ENCODE results near the gene NIPAL3.

NIPAL3 gene

DNA sequence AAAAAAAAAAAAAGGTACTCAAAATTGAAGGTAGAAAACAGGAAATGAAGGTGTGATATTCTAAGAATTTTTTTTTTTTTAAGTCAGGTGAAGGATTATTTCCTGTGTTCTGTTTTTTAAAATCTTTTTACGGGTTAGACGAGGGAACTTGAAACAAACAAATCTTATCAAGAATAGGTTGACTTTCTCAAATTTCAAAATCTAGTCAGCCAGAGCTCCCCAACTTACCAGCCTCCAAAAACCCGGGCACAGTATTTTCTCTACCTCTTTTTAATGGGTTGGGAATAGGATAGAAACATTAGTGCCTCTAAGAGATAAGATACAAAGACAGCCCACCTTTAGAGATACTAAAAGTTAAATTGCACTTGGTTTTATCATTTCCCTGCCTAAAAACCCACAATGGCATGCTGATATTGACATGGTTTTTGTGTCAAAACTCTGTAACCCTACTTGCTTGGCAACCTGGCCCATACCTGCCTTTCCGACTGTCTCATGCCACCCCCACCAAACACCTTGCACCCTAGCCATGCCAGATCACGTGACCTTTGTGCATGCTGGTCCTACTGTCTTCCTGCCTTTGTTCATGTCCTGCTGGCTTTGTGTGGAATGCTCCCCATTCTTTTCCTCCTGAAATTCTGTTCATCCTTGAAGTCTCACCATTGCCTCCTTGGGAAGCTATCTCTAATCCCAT lies 91.2 kb downstream of the NIPAL3 start:
- TF ChIP-seq NFIC (IDR thresholded peaks at IDR 0.05) (no peak), USF1 (IDR thresholded peaks at IDR 0.05) (peak; percentile 53)

GRCh38 chr1:24507405-24507804 lies 91.8 kb downstream of the NIPAL3 start:
- TF ChIP-seq ZBTB7A (IDR thresholded peaks at IDR 0.05; ENCODE audit: low read depth) (no peak), TEAD4 (IDR thresholded peaks at IDR 0.05) (no peak), MAX (IDR thresholded peaks at IDR 0.05) (no peak), YY1 (IDR thresholded peaks at IDR 0.05; ENCODE audit: low read depth) (no peak)

DNA sequence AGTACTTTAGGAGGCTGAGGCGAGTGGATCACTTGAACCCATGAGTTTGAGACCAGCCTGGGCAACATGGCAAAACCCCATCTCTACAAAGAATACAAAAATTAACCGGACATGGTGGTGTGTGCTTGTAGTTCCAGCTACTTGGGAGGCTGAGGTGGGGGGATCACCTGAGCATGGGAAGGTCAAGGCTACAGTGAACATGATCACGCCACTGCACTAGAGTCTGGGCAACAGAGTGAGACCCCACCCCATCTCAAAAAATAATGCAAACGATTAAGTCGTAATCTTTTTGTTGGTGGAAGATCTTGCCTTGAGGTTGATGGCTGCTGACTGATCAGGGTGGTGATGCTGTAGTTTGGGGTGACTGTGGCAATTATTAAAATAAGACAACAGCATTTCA lies 93.3 kb downstream of the NIPAL3 start:
- TF ChIP-seq CEBPB (IDR thresholded peaks at IDR 0.05) (no peak), TAF1 (IDR thresholded peaks at IDR 0.05; ENCODE audit: low read depth) (no peak), NFIC (IDR thresholded peaks at IDR 0.05) (no peak), RAD21 (IDR thresholded peaks at IDR 0.05; ENCODE audit: low read depth) (no peak), EGR1 (IDR thresholded peaks at IDR 0.05) (no peak), USF1 (IDR thresholded peaks at IDR 0.05) (no peak), MAX (IDR thresholded peaks at IDR 0.05) (no peak), TEAD4 (IDR thresholded peaks at IDR 0.05) (no peak), ZBTB7A (IDR thresholded peaks at IDR 0.05; ENCODE audit: low read depth) (no peak), YY1 (IDR thresholded peaks at IDR 0.05; ENCODE audit: low read depth) (no peak), EP300 (IDR thresholded peaks at IDR 0.05; ENCODE audit: borderline replicate concordance) (no peak), TCF12 (IDR thresholded peaks at IDR 0.05; ENCODE audit: low read depth) (no peak), CREB1 (IDR thresholded peaks at IDR 0.05; ENCODE audit: low read depth) (no peak), FOXM1 (IDR thresholded peaks at IDR 0.05; ENCODE audit: borderline replicate concordance, low read depth) (no peak)
- TF ChIP-seq, protein P1, sequence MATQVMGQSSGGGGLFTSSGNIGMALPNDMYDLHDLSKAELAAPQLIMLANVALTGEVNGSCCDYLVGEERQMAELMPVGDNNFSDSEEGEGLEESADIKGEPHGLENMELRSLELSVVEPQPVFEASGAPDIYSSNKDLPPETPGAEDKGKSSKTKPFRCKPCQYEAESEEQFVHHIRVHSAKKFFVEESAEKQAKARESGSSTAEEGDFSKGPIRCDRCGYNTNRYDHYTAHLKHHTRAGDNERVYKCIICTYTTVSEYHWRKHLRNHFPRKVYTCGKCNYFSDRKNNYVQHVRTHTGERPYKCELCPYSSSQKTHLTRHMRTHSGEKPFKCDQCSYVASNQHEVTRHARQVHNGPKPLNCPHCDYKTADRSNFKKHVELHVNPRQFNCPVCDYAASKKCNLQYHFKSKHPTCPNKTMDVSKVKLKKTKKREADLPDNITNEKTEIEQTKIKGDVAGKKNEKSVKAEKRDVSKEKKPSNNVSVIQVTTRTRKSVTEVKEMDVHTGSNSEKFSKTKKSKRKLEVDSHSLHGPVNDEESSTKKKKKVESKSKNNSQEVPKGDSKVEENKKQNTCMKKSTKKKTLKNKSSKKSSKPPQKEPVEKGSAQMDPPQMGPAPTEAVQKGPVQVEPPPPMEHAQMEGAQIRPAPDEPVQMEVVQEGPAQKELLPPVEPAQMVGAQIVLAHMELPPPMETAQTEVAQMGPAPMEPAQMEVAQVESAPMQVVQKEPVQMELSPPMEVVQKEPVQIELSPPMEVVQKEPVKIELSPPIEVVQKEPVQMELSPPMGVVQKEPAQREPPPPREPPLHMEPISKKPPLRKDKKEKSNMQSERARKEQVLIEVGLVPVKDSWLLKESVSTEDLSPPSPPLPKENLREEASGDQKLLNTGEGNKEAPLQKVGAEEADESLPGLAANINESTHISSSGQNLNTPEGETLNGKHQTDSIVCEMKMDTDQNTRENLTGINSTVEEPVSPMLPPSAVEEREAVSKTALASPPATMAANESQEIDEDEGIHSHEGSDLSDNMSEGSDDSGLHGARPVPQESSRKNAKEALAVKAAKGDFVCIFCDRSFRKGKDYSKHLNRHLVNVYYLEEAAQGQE (IDR thresholded peaks at IDR 0.05; ENCODE audit: low read depth) = no peak

- TF ChIP-seq YY1 (IDR thresholded peaks at IDR 0.05; ENCODE audit: low read depth) = no peak
- no peak for TF ChIP-seq ZBTB7A (IDR thresholded peaks at IDR 0.05; ENCODE audit: low read depth)
- TF ChIP-seq EGR1 (IDR thresholded peaks at IDR 0.05) = no peak
- no peak for TF ChIP-seq FOXM1 (IDR thresholded peaks at IDR 0.05; ENCODE audit: borderline replicate concordance, low read depth)
- no peak for TF ChIP-seq MAX (IDR thresholded peaks at IDR 0.05)
- TF ChIP-seq TEAD4 (IDR thresholded peaks at IDR 0.05) = no peak
- no peak for TF ChIP-seq TAF1 (IDR thresholded peaks at IDR 0.05; ENCODE audit: low read depth)
- no peak for TF ChIP-seq EP300 (IDR thresholded peaks at IDR 0.05; ENCODE audit: borderline replicate concordance)
- no peak for TF ChIP-seq CEBPB (IDR thresholded peaks at IDR 0.05)
- TF ChIP-seq, protein P1 (IDR thresholded peaks at IDR 0.05; ENCODE audit: low read depth) = no peak
- TF ChIP-seq CREB1 (IDR thresholded peaks at IDR 0.05; ENCODE audit: low read depth) = no peak
- no peak for TF ChIP-seq TCF12 (IDR thresholded peaks at IDR 0.05; ENCODE audit: low read depth)
- no peak for TF ChIP-seq NFIC (IDR thresholded peaks at IDR 0.05)
- TF ChIP-seq RAD21 (IDR thresholded peaks at IDR 0.05; ENCODE audit: low read depth) = no peak
- no peak for TF ChIP-seq USF1 (IDR thresholded peaks at IDR 0.05)
Measured at GRCh38 chr1:24513706-24514105, 98.1 kb downstream of the NIPAL3 start.

- no peak for TF ChIP-seq MAX (IDR thresholded peaks at IDR 0.05)
- TF ChIP-seq YY1 (IDR thresholded peaks at IDR 0.05; ENCODE audit: low read depth) = no peak
Measured at GRCh38 chr1:24514946-24515345, 99.3 kb downstream of the NIPAL3 start.

- no peak for TF ChIP-seq EP300 (IDR thresholded peaks at IDR 0.05; ENCODE audit: borderline replicate concordance)
- no peak for TF ChIP-seq TEAD4 (IDR thresholded peaks at IDR 0.05)
- TF ChIP-seq TAF1 (IDR thresholded peaks at IDR 0.05; ENCODE audit: low read depth) = no peak
- TF ChIP-seq TCF12 (IDR thresholded peaks at IDR 0.05; ENCODE audit: low read depth) = no peak
- TF ChIP-seq, protein P1 (IDR thresholded peaks at IDR 0.05; ENCODE audit: low read depth) = no peak
- TF ChIP-seq MAX (IDR thresholded peaks at IDR 0.05) = no peak
- TF ChIP-seq NFIC (IDR thresholded peaks at IDR 0.05) = no peak
- no peak for TF ChIP-seq EGR1 (IDR thresholded peaks at IDR 0.05)
- TF ChIP-seq USF1 (IDR thresholded peaks at IDR 0.05) = no peak
- no peak for TF ChIP-seq YY1 (IDR thresholded peaks at IDR 0.05; ENCODE audit: low read depth)
- TF ChIP-seq RAD21 (IDR thresholded peaks at IDR 0.05; ENCODE audit: low read depth) = no peak
- TF ChIP-seq CREB1 (IDR thresholded peaks at IDR 0.05; ENCODE audit: low read depth) = no peak
- no peak for TF ChIP-seq FOXM1 (IDR thresholded peaks at IDR 0.05; ENCODE audit: borderline replicate concordance, low read depth)
- TF ChIP-seq ZBTB7A (IDR thresholded peaks at IDR 0.05; ENCODE audit: low read depth) = no peak
- TF ChIP-seq CEBPB (IDR thresholded peaks at IDR 0.05) = no peak
Measured at GRCh38 chr1:24516506-24516905, 100.9 kb downstream of the NIPAL3 start.

Data from Ishikawa (cell line).